Loucy (cell line): Measurements from ENCODE around the gene CADM1.

Source experiments
- EZH2phosphoT487 ChIP-seq: fragments of 200-600 bp; IDR thresholded peaks from 2 replicates; pipeline ENCODE4 v1.6.1; 2018; ENCODE audit warnings: antibody characterized with exemption, mild to moderate bottlenecking, moderate library complexity, borderline replicate concordance
- TF ChIP-seq, protein P1 (sequence below): fragments of 200-600 bp; sonication (generic); conservative IDR thresholded peaks from 2 replicates; pipeline ENCODE4 v1.5.1; 2014; ENCODE audit warnings: mild to moderate bottlenecking, antibody characterized with exemption, low read length

- TF ChIP-seq, protein P1, sequence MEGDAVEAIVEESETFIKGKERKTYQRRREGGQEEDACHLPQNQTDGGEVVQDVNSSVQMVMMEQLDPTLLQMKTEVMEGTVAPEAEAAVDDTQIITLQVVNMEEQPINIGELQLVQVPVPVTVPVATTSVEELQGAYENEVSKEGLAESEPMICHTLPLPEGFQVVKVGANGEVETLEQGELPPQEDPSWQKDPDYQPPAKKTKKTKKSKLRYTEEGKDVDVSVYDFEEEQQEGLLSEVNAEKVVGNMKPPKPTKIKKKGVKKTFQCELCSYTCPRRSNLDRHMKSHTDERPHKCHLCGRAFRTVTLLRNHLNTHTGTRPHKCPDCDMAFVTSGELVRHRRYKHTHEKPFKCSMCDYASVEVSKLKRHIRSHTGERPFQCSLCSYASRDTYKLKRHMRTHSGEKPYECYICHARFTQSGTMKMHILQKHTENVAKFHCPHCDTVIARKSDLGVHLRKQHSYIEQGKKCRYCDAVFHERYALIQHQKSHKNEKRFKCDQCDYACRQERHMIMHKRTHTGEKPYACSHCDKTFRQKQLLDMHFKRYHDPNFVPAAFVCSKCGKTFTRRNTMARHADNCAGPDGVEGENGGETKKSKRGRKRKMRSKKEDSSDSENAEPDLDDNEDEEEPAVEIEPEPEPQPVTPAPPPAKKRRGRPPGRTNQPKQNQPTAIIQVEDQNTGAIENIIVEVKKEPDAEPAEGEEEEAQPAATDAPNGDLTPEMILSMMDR = no peak
- TF ChIP-seq EZH2phosphoT487 = no peak
Measured at GRCh38 chr11:115133475-115134209, 370.6 kb downstream of the CADM1 start.
